Fibroblast of lung (primary cell): ENCODE data around the gene ATP10D. TPM values are rescaled to one million over a fixed set of nuclear protein-coding genes. Genes with fewer than 3 reads are reported as not detected.

Experiments used
- DNase-seq, 2 donors: peaks; one replicate each; pipeline versions ENCODE4 v3.0.0 to v3.0.0-alpha.2; 2010; ENCODE audit warnings: low read depth in 2 of 2
- H2AFZ ChIP-seq: 2 replicates; pipeline ENCODE4 v1.5.1; 2012; ENCODE audit warnings: low read length, control low read depth, inconsistent platforms
- H3K27ac ChIP-seq: 2 replicates; pipeline ENCODE4 v1.5.1; 2011; ENCODE audit warnings: low read length, control low read depth; ENCODE audit not compliant: insufficient read depth
- H3K27me3 ChIP-seq: 2 replicates; pipeline ENCODE4 v1.5.1; 2011; ENCODE audit warnings: mild to moderate bottlenecking, low read length; ENCODE audit not compliant: control insufficient read depth, insufficient read depth
- H3K36me3 ChIP-seq: 2 replicates; pipeline ENCODE4 v1.5.1; 2011; ENCODE audit warnings: low read length; ENCODE audit not compliant: control insufficient read depth, insufficient read depth
- H3K4me1 ChIP-seq: 2 replicates; pipeline ENCODE4 v1.5.1; 2011; ENCODE audit warnings: low read length; ENCODE audit not compliant: control insufficient read depth, insufficient read depth; ENCODE audit errors: extremely low read depth
- H3K4me2 ChIP-seq: 2 replicates; pipeline ENCODE4 v1.5.1; 2011; ENCODE audit warnings: low read length, control low read depth; ENCODE audit not compliant: insufficient read depth; ENCODE audit errors: extremely low read depth
- H3K4me3 ChIP-seq, 4 experiments: fragments of 200-600 bp in 1 of 4; sonication (generic) in 1 of 4; replicated peaks in 1 of 4; 2 replicates each; pipeline ENCODE4 v1.5.1; 2011 to 2016; ENCODE audit warnings: low read length in 4 of 4, low read depth in 3 of 4, mild to moderate bottlenecking in 3 of 4, control low read depth in 2 of 4, inconsistent platforms in 1 of 4, mixed read lengths in 1 of 4; ENCODE audit not compliant: insufficient read depth in 1 of 4; ENCODE audit errors: control extremely low read depth in 1 of 4
- H3K79me2 ChIP-seq: 2 replicates; pipeline ENCODE4 v1.5.1; 2012; ENCODE audit warnings: mild to moderate bottlenecking, low read length, inconsistent platforms; ENCODE audit not compliant: control insufficient read depth, insufficient read depth
- H3K9ac ChIP-seq: 2 replicates; pipeline ENCODE4 v1.5.1; 2011; ENCODE audit warnings: mild to moderate bottlenecking, low read length, control low read depth; ENCODE audit not compliant: insufficient read depth
- H3K9me3 ChIP-seq: 2 replicates; pipeline ENCODE4 v1.5.1; 2012; ENCODE audit warnings: low read depth, low read length; ENCODE audit not compliant: control insufficient read depth, insufficient read depth
- H4K20me1 ChIP-seq: 2 replicates; pipeline ENCODE4 v1.5.1; 2011; ENCODE audit warnings: low read length; ENCODE audit not compliant: control insufficient read depth, insufficient read depth; ENCODE audit errors: extremely low read depth
- CTCF ChIP-seq, 2 donors: IDR thresholded peaks in 1 of 2; conservative IDR thresholded peaks in 1 of 2; 1 replicate in 1 of 2; 2 replicates in 1 of 2; pipeline ENCODE4 v1.5.1; 2011 to 2012; ENCODE audit warnings: low read length in 2 of 2, control low read depth in 1 of 2, inconsistent platforms in 1 of 2, low read depth in 1 of 2, mild to moderate bottlenecking in 1 of 2
- EZH2 ChIP-seq: IDR thresholded peaks from 2 replicates; pipeline ENCODE4 v1.5.1; 2012; ENCODE audit warnings: low read length, control low read depth, mild to moderate bottlenecking; ENCODE audit errors: missing control alignments
- polyA minus RNA-seq: library from RNA; depleted of rRNA, polyadenylated mRNA; stranded (reverse); fragments of >200 nt; gene quantifications from 2 replicates; pipeline ENCODE4 v1.2.3, GENCODE V29; 2011; ENCODE audit warnings: low replicate concordance
- polyA plus RNA-seq, 2 donors: library from polyadenylated mRNA; depleted of rRNA in 1 of 2; stranded (reverse) in 1 of 2; unstranded in 1 of 2; fragments of >200 nt; gene quantifications; 2 replicates each; pipeline ENCODE4 v1.2.1, GENCODE V29; 2011 to 2012; ENCODE audit warnings: missing spikeins in 1 of 2
- total RNA-seq: library from RNA; depleted of rRNA; stranded (reverse); fragments of >200 nt; gene quantifications from 2 replicates; pipeline ENCODE4 v1.2.1, GENCODE V29; 2014

Gene ATP10D
- 31.3 and 40.8 TPM in 2 replicates for total RNA-seq
- 24.6 and 29.0 TPM in 2 replicates for polyA plus RNA-seq
- 14.4 and 17.7 TPM in 2 replicates for polyA plus RNA-seq (2012)
- polyA minus RNA-seq, result 102 and 118 TPM in 2 replicates

GRCh38 chr4:47485047-47485692 lies at the start of gene ATP10D:
Gene ATP10D (plus strand): TSS chr4:47485275. CDS start chr4:47512541, 27,266 bp downstream.
- Histone ChIP-seq H3K4me1 (peaks cover 8% of the 10 kb centered on the region), H3K27ac (peak within 1 kb of the TSS; percentile 94), H3K4me3 (peak within 1 kb of the TSS; percentile 79 to 88 (median 84)), H3K9me3 (no peaks in the 10 kb centered on the region), H2AFZ (peak within 1 kb of the TSS; percentile 89), H3K36me3 (no peaks in the 10 kb centered on the region), H3K9ac (peak within 1 kb of the TSS; percentile 81), H4K20me1 (no peaks in the 10 kb centered on the region), H3K79me2 (peaks cover 12% of the 10 kb centered on the region), H3K27me3 (no peaks in the 10 kb centered on the region), H3K4me2 (peak within 1 kb of the TSS; percentile 81)
- TF ChIP-seq EZH2, result no peak
- TF ChIP-seq CTCF (conservative IDR thresholded peaks at IDR 0.05 in 1 of 2, IDR thresholded peaks at IDR 0.05 in 1 of 2; ENCODE audit: low read depth in 1 of 2, low read length in 2 of 2), result peak in 1 of 2 donors; percentile 12
- peak; percentile 94 to 95 for DNase-seq

- TF ChIP-seq EZH2 (no peak), CTCF (conservative IDR thresholded peaks at IDR 0.05 in 1 of 2, IDR thresholded peaks at IDR 0.05 in 1 of 2; ENCODE audit: low read depth in 1 of 2, low read length in 2 of 2) (no peak)
- Histone ChIP-seq H3K27me3 (no peaks in the 10 kb centered on the region), H3K4me2 (no peak overlapping the region), H2AFZ (no peak overlapping the region), H3K36me3 (no peaks in the 10 kb centered on the region), H3K79me2 (no peaks in the 10 kb centered on the region), H3K4me1 (no peaks in the 10 kb centered on the region), H3K27ac (no peak overlapping the region), H3K4me3 (no peak overlapping the region), H3K9me3 (no peaks in the 10 kb centered on the region), H3K9ac (no peak overlapping the region), H4K20me1 (no peaks in the 10 kb centered on the region)
- no peak for DNase-seq
Observed at GRCh38 chr4:47442980-47443379, 42.1 kb upstream of the ATP10D start.

- no peaks in the 10 kb centered on the region for H3K9me3 ChIP-seq
- DNase-seq, result no peak
Observed at GRCh38 chr4:47444031-47444430, 41.0 kb upstream of the ATP10D start.

More at GRCh38 chr4:47444031-47444430, 41.0 kb upstream of the ATP10D start:
- no peaks in the 10 kb centered on the region for H3K4me1 ChIP-seq
- no peaks in the 10 kb centered on the region for H3K27me3 ChIP-seq
- TF ChIP-seq CTCF (conservative IDR thresholded peaks at IDR 0.05 in 1 of 2, IDR thresholded peaks at IDR 0.05 in 1 of 2; ENCODE audit: low read depth in 1 of 2, low read length in 2 of 2) (no peak), EZH2 (no peak)
- no peak overlapping the region for H3K4me3 ChIP-seq
- no peaks in the 10 kb centered on the region for H4K20me1 ChIP-seq
- no peak overlapping the region for H2AFZ ChIP-seq
- H3K4me2 ChIP-seq, result no peak overlapping the region
- H3K79me2 ChIP-seq, result no peaks in the 10 kb centered on the region
- H3K9ac ChIP-seq, result no peak overlapping the region
- H3K27ac ChIP-seq, result no peak overlapping the region
- no peaks in the 10 kb centered on the region for H3K36me3 ChIP-seq
